Prostate gland (tissue), 2 donors: ENCODE measurements around the gene RNF227.

Experiments
- POLR2AphosphoS5 ChIP-seq: sonication (generic); formaldehyde crosslinking; IDR thresholded peaks from one replicate; pipeline ENCODE4 v1.6.1; 2017; ENCODE audit warnings: antibody characterized with exemption
- TF ChIP-seq, protein P1 (sequence below), 4 experiments: fragments of 200-600 bp in 2 of 4; fragments of 450-650 bp in 2 of 4; sonication (generic) in 2 of 4; IDR thresholded peaks; 1 replicate in 3 of 4; 2 replicates in 1 of 4; pipeline ENCODE4 v1.5.1; 2016 to 2019; ENCODE audit warnings: antibody characterized with exemption in 4 of 4, mild to moderate bottlenecking in 2 of 4, moderate library complexity in 2 of 4

DNA sequence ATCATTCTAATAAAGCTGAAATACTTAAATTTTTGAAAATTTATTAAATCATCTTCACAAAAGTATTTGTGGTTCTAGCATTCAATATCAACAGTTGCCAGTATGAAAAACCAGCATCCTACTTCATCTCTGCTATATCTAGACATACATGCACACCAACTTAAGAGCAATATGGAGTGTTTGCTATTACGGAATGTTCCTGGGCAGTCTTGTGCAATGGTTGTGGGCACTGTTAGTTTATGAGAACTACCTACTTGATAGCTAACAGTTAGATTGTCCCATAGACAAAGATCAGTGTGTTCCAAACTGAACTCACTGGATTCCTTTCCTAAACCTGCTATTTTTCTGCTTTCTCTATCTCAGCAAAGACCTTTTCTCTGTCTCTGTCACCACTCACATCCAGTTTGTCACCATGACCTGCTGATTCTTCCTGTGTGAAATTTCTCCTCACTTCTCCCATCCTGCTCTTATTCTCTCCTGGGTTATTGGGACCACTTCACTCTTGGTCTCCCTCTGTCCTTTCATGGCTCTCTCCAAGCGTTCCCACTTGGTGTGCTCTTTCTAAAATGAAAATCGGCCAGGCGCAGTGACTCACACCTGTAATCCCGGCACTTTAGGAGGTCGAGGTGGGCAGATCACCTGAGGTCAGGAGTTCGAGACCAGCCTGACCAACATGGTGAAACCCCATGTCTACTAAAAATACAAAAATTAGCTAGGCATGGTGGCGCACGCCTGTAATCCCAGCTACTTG, 43.6 kb upstream of the RNF227 start:
- TF ChIP-seq, protein P1, sequence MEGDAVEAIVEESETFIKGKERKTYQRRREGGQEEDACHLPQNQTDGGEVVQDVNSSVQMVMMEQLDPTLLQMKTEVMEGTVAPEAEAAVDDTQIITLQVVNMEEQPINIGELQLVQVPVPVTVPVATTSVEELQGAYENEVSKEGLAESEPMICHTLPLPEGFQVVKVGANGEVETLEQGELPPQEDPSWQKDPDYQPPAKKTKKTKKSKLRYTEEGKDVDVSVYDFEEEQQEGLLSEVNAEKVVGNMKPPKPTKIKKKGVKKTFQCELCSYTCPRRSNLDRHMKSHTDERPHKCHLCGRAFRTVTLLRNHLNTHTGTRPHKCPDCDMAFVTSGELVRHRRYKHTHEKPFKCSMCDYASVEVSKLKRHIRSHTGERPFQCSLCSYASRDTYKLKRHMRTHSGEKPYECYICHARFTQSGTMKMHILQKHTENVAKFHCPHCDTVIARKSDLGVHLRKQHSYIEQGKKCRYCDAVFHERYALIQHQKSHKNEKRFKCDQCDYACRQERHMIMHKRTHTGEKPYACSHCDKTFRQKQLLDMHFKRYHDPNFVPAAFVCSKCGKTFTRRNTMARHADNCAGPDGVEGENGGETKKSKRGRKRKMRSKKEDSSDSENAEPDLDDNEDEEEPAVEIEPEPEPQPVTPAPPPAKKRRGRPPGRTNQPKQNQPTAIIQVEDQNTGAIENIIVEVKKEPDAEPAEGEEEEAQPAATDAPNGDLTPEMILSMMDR (IDR thresholded peaks at IDR 0.05) = no peak
- peak; percentile 80 for TF ChIP-seq POLR2AphosphoS5
